Measurements from ENCODE around the gene WBP2. TPM values are rescaled to one million over a fixed set of nuclear protein-coding genes. Genes with fewer than 3 reads are reported as not detected.

Gene WBP2
- polyA plus RNA-seq, 1 donor (not counting 4 experiments of a cell fraction or from before 2014, with no cell fraction given), result 23.3 TPM

DNA sequence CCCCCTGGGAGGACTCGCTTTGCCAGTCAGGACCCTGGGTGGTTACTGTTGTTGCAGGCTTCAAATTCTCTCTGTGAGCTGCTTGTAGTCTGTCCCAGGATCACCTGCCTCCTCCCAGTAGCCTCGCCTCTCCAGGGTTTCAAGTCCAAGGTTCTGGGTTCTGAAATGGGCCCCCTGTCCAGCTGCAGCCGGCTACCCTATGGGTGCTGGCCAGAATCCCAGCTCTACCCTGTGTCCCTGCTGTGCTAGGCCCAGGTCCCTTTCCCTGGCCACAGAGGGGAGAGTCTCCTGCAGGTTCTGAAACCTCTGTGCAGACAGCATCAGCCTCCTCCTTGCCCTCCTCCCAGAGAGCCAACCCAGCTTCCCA is 32.4 kb downstream of the WBP2 start:
- no peak overlapping the region for H3K9ac ChIP-seq (ENCODE audit: control insufficient read depth, extremely low read depth, insufficient read depth, low read length)
- H3K4me2 ChIP-seq (ENCODE audit: control insufficient read depth, extremely low read depth, insufficient read depth, low read depth, low read length), result no peak overlapping the region
- H2AFZ ChIP-seq (ENCODE audit: control insufficient read depth, low read length), result no peak overlapping the region
- DNase-seq (ENCODE audit: low read depth, low spot score), result no peak
- no peak for FAIRE-seq
- H3K36me3 ChIP-seq (ENCODE audit: control insufficient read depth in 2 of 2, extremely low read depth in 1 of 2, insufficient read depth in 2 of 2, low read length in 2 of 2), result peaks cover 11 to 21% of the 10 kb centered on the region in 2 experiments
- no peaks in the 10 kb centered on the region for H3K9me1 ChIP-seq (ENCODE audit: control insufficient read depth, extremely low read depth, insufficient read depth, low read length)
- TF ChIP-seq EZH2 (IDR thresholded peaks at IDR 0.05; ENCODE audit: low read length), result no peak
- TF ChIP-seq, protein P1, sequence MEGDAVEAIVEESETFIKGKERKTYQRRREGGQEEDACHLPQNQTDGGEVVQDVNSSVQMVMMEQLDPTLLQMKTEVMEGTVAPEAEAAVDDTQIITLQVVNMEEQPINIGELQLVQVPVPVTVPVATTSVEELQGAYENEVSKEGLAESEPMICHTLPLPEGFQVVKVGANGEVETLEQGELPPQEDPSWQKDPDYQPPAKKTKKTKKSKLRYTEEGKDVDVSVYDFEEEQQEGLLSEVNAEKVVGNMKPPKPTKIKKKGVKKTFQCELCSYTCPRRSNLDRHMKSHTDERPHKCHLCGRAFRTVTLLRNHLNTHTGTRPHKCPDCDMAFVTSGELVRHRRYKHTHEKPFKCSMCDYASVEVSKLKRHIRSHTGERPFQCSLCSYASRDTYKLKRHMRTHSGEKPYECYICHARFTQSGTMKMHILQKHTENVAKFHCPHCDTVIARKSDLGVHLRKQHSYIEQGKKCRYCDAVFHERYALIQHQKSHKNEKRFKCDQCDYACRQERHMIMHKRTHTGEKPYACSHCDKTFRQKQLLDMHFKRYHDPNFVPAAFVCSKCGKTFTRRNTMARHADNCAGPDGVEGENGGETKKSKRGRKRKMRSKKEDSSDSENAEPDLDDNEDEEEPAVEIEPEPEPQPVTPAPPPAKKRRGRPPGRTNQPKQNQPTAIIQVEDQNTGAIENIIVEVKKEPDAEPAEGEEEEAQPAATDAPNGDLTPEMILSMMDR (optimal IDR thresholded peaks at IDR 0.05 in 1 of 3, IDR thresholded peaks at IDR 0.05 in 1 of 3, conservative IDR thresholded peaks at IDR 0.05 in 1 of 3; ENCODE audit: extremely low read depth in 1 of 3, insufficient read depth in 2 of 3, low read length in 3 of 3), result no peak
- H3K4me3 ChIP-seq (ENCODE audit: control insufficient read depth in 2 of 3, extremely low read depth in 1 of 3, insufficient read depth in 2 of 3, low read depth in 1 of 3, low read length in 3 of 3), result no peak overlapping the region
- no peaks in the 10 kb centered on the region for H4K20me1 ChIP-seq (ENCODE audit: control insufficient read depth, extremely low read depth, insufficient read depth, low read length)
- H3K4me1 ChIP-seq (ENCODE audit: control insufficient read depth, extremely low read depth, insufficient read depth, low read length), result peaks cover 11% of the 10 kb centered on the region
- no peaks in the 10 kb centered on the region for H3K79me2 ChIP-seq (ENCODE audit: control insufficient read depth, insufficient read depth, low read length)
- H3K27me3 ChIP-seq (ENCODE audit: control insufficient read depth, extremely low read depth, insufficient read depth, low read length), result no peaks in the 10 kb centered on the region
- no peaks in the 10 kb centered on the region for H3K9me3 ChIP-seq (ENCODE audit: control insufficient read depth, low read depth, low read length)
- no peak overlapping the region for H3K27ac ChIP-seq (ENCODE audit: control insufficient read depth, insufficient read depth, low read length)
- dilution Hi-C loops (cut with MboI; ENCODE audit: extremely low pct_ligation_motif_present, low sequenced_read_pairs), result no loop called here

DNA sequence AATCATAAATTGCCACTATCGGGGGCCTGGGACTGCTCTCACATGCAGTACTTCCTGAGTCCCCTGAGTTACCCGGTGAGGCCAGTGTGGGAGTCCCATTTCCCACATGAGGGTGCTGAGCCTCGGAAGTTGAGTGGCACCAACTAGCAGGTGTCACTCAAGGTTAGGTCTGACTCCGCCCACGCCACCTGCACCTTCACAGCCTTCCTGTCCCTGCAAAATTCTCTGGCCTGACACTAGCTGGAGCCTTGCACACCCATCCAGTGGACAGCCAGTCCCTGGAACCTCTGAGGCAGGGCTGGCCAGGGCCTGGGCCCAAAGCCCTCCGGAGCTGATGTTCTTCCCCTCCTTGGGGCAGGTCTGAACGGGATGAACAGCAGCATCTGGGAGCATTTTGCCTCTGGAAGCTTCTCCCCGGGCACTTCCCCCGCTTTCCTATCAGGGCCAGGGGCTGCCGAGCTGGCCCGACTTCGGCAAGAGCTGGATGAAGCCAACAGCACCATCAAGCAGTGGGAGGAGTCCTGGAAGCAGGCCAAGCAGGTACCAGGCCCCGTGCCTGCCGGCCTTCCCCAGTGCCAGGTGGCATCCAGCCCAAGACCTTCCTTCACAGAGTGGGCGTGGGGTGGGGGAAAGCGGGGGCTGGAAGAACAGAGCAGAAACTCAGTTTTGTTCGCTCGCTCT is 32.9 kb downstream of the WBP2 start:
- DNase-seq (ENCODE audit: low read depth, low spot score), result no peak
- H4K20me1 ChIP-seq (ENCODE audit: control insufficient read depth, extremely low read depth, insufficient read depth, low read length), result no peaks in the 10 kb centered on the region
- dilution Hi-C loops (cut with MboI; ENCODE audit: extremely low pct_ligation_motif_present, low sequenced_read_pairs), result no loop called here

More for the DNA sequence above, 32.9 kb downstream of the WBP2 start:
- Histone ChIP-seq H3K4me2 (ENCODE audit: control insufficient read depth, extremely low read depth, insufficient read depth, low read depth, low read length) (no peak overlapping the region), H2AFZ (ENCODE audit: control insufficient read depth, low read length) (no peak overlapping the region), H3K27me3 (ENCODE audit: control insufficient read depth, extremely low read depth, insufficient read depth, low read length) (no peaks in the 10 kb centered on the region), H3K36me3 (ENCODE audit: control insufficient read depth in 2 of 2, extremely low read depth in 1 of 2, insufficient read depth in 2 of 2, low read length in 2 of 2) (peaks cover 11 to 23% of the 10 kb centered on the region in 2 experiments), H3K4me1 (ENCODE audit: control insufficient read depth, extremely low read depth, insufficient read depth, low read length) (peaks cover 11% of the 10 kb centered on the region), H3K9me3 (ENCODE audit: control insufficient read depth, low read depth, low read length) (no peaks in the 10 kb centered on the region), H3K79me2 (ENCODE audit: control insufficient read depth, insufficient read depth, low read length) (no peaks in the 10 kb centered on the region), H3K9me1 (ENCODE audit: control insufficient read depth, extremely low read depth, insufficient read depth, low read length) (no peaks in the 10 kb centered on the region), H3K4me3 (ENCODE audit: control insufficient read depth in 2 of 3, extremely low read depth in 1 of 3, insufficient read depth in 2 of 3, low read depth in 1 of 3, low read length in 3 of 3) (no peak overlapping the region), H3K9ac (ENCODE audit: control insufficient read depth, extremely low read depth, insufficient read depth, low read length) (no peak overlapping the region), H3K27ac (ENCODE audit: control insufficient read depth, insufficient read depth, low read length) (no peak overlapping the region)
- no peak for FAIRE-seq
- TF ChIP-seq, protein P1 (optimal IDR thresholded peaks at IDR 0.05 in 1 of 3, IDR thresholded peaks at IDR 0.05 in 1 of 3, conservative IDR thresholded peaks at IDR 0.05 in 1 of 3; ENCODE audit: extremely low read depth in 1 of 3, insufficient read depth in 2 of 3, low read length in 3 of 3), result no peak
- TF ChIP-seq EZH2 (IDR thresholded peaks at IDR 0.05; ENCODE audit: low read length), result no peak

All from keratinocyte (primary cell).